ENCODE results near the gene ITGB3.
A peak's percentile ranks its signal among the peaks of the same experiment; 100 is the strongest.
"Not testable (repeated sequence)": the region's sequence is repeated elsewhere in the genome, so short reads cannot be mapped to it uniquely, and the experiment has no call there.

ITGB3 gene

DNA sequence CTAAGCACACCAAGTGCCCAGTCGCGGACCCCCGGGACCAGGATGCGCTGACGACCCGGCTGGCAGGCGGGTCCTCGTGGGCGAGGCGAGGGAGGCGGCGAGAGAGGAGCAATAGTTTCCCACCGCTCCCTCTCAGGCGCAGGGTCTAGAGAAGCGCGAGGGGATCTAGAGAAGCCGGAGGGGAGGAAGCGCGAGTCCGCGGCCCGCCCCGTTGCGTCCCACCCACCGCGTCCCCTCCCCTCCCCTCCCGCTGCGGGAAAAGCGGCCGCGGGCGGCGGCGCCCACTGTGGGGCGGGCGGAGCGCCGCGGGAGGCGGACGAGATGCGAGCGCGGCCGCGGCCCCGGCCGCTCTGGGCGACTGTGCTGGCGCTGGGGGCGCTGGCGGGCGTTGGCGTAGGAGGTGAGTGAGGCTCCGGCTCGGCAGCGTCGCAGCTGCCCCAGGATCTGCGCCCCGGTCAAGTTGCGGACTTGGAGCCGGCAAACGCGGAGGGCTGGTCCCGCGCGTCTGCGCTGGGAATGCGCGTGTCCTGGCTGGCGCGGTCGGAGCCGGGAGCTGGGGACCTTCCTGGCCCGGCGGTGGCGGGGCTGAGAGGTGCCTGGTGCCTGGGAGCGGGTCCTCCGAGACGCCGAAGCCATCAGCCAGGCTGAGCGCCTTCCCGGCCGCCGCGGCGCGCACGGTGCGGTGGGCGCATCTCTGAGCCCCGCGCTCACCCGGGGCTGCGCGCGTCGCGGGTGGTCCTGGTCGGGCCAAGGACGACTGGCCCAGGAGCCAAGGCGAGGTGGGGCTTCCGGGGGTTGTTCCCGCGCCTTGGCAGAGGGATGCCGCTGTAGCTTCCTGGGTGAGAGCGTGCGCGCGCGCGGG, at the start of gene ITGB3:
TSS of gene ITGB3 (plus strand) at position 287 of the 862 bp plus-strand sequence. CDS start at position 322, 35 bp downstream.
- DNase-seq (ENCODE audit: low read depth in 2 of 2, low spot score in 1 of 2): peak in 1 of 2 donors; percentile 21

DNA sequence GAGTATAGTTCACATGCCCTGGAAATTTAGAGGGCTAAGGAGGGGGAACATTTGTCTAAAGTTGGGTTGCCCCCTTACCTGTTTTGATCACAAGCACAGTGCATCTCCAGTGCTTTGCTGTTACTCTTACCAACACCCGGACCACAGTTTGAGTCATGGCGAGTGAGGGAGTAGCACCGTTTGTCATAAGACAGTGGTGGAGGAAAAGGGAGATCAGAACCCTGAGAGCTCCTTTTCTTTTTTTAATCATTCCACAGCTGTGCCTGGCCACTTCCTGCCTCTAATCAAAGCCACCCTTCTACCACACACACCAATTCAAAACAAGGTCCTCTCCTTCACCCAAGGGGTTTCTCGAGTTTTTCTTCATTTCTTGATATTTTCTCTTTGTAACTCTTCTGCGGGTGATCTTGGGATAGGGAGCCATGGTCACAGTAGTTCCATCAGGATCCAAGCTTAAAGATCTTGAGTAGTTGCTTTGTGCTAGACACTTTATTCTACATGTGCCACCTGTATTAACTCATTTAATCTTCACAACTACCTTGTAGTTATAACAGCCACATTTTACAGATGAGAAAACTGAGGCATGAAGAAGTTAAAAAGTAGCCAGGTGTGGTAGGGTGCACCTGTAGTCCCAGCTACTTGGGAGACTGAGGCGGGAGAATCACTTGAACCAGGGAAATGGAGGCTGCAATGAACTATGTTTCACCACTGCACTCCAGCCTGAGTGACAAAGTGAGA, 49.5 kb upstream of the ITGB3 start:
- peak in 1 of 2 donors; percentile 30 for DNase-seq (ENCODE audit: low read depth in 2 of 2, low spot score in 1 of 2)

DNA sequence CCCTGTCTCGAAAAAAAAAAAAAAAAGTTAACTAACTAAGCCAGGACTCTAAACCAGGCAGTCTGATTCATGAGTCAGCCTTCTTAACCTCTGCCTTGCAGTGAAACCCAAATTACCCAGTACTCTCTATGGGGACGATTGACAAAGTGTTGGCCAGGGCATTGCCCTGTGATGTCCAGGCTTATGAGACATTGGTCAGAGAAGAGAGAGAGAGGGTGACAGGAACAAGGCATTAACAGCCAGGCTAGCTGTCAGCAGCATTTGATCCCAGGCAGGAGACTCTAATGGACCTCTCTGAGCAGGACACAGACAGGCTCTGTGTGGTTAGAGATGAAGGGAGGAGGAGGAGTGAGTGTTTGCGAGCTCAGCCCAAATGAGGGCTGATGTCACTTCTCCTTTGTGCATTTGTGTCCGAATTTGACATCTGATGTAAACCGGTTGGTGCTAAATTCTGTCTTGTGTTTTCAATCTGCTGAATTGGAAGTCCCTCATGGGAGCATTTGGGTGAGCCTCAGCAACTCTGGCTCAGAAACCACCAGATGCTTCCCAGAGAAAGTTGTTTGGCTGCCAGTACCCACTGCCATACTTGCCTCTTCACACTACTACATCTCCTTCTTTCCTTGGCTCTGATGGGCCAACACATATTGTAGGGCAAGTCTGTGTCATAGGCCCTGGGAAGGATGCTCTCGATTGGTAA, 48.8 kb upstream of the ITGB3 start:
- no peak for DNase-seq (ENCODE audit: low read depth in 2 of 2, low spot score in 1 of 2)

DNA sequence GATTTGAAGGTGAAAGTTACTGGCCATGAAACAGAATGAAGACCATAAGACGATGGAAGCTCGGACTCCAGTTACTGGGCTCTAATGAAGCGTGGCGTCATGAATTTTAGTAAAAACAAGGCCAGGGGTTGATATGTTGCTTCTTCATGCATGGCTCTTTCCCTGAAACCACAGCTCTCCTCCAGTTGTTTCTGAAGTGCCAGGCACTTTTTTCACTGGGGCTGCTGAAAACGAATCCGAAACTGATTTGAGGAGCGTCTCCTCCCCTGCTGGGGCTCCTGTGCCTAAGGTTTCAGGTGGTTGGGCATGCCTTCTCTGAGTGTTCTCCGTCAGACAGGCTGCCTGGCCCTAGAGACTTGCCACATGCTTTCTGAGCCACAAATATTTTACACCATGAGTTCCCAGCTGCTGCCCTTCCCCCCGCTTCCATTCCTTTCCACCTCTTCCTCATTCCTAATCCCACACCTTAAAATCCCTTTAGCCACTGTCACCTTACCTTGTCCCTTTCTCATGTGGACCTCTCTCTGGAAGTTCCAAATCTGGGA, 48.1 kb upstream of the ITGB3 start:
- DNase-seq (ENCODE audit: low read depth in 2 of 2, low spot score in 1 of 2): peak in 1 of 2 donors; percentile 38

DNA sequence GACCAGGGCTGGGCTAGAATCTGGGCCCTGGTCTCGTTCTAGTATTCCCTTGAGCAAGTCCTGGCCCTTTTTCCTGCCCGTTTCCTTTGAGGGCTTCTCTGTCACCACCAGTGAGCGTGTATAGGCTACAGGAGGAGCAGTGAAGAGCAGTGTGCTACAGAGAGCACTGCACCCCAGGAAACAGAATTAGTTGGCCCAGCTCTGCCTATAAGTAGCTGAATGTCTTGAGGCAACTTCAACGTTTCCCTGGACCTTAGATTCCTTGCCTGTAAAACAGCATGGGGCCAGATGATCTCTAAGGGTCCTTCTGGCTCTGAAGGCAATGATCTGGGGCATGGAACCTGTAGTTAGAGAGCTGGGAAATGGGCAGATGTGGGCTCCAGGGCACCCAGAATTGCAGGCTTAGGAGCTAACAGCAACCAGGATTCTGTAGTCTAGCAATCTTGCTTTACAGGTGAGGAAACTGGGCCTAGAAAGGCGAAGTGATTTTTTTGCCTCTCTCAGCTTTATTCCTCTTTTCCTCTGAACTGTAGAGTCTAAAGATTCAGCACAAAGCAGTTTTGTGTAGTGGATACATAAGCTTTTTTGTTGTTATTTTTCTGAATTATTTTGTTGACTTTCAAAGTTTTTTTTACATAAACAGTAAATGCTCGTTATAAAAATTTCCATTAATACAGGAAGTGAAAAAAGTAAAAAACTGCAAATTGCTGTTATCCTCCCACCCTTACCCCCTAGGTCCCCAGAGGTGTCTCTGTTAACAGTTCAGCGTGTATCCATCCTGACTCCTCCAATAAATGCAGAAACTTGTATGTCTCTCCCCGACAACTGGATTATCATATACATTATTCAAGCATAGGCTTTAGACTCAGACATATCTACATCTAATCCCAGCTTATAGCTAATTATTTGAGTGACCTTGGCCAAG, 46.2 kb upstream of the ITGB3 start:
- no peak for DNase-seq (ENCODE audit: low read depth in 2 of 2, low spot score in 1 of 2)

DNA sequence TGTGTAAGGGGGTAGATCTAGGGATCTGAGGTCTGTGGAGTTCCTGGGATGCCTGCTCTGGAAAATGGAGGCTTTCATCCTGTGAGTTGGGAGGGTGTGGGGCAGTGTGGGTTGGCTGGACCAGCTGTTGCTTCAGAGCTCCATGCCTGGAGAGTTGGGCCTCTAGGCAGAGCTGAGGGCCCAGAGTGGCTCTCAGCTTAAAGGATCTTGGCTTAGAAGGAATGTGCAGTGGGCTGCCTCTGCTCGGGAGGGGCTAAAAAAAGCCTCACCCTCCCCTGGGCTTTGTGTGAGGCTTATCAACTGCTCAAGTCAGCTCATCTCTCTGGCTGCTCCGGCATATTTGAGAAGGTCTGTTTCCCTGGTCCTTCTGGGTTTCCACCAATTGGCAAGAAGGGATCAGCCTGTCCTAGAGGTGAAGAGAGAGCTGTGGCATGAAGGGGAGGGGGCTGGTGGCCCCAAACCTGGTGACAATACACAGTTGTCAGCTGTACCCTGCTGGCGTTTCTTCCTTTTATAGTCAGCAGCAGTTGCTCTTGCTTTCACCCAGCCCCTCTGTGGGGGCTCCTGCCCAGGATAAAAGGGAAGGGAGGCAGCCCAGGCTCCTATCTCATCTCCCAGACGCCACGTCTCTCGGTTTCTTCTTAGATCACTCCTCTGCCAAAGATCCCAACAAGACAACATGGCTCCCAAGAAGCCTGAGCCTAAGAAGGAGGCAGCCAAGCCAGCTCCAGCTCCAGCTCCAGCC, 44.7 kb upstream of the ITGB3 start, which contains the start of gene MYL4:
TSS of gene MYL4 (plus strand) at position 605 of the 745 bp plus-strand sequence. CDS start at position 680, 75 bp downstream.
- no peak for DNase-seq (ENCODE audit: low read depth in 2 of 2, low spot score in 1 of 2)

DNA sequence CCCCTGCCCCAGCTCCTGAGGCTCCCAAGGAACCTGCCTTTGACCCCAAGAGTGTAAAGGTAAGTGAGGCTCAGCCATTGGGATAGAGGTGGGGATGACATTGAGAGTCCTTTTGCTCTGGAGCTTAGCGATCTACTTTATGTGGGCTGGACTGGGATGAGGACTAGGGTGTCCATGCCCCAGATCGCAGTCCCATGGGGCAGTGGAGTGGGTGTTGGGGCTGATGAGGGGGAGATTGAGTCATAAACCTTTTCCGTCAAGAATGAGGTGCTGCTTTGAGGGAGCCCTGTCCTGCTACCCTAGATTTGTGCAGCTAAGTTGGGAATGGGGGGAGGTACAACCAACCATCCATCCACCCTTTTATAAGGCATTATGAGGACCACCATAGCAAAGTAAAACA, 44.1 kb upstream of the ITGB3 start:
- no peak for DNase-seq (ENCODE audit: low read depth in 2 of 2, low spot score in 1 of 2)

DNA sequence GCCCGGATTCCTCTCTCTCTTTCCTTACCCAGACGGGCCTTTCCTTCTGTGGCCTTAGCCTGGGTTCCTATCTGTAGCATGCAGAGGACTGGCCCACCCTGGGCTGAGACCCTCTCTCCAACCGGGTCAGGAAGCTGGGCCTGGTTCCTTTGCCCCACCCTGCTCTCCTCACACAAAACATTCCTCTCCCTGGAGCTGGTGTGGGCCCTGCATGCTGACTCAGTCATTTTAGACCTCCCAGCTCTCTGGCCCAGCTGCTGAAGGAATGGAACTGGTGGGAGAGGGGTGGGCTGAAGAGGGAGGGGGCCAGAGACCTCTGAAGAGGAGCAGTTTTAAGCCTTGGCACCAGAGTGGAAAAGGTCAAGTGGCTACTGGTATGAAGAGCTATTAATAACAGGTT, 43.5 kb upstream of the ITGB3 start:
- no peak for DNase-seq (ENCODE audit: low read depth in 2 of 2, low spot score in 1 of 2)

DNA sequence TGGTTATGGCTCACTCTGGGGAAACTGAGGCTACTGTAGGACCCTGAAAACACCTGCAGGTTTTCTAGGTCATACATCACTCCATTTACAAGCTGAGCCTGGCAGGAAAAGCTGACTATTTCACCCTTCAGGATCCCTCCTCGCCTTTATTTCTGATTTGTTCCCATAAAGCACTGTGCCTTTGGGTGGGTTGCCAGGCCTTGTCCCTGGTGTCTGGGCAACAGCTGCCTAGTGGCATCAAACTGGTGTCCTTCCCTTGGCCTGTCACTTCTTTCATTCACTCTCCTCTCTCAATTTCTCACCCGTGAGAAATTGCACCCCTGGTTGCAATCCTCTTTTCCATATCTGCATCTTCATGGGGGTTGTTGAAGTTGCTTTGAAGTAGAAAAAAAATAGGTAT, 42.8 kb upstream of the ITGB3 start:
- DNase-seq (ENCODE audit: low read depth in 2 of 2, low spot score in 1 of 2): no peak

DNA sequence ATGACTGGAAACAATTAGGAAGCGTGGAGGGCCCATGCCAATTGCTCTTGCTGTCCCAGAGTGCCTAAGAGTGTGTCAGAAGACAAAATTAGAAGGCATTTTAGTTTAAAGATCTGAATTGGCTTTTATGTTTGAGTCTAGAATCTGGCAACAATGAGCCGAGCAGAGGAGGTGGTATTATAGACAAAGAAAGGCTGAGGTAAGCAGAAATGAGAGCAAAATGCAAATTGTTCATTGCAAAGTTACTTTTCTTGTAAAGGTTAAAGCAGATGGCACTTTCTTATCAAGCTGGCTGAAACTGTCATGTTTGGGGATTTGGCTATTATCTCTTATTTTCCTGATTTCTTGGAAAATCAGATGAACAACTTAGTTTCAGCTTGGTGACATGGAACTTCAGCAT, 41.2 kb upstream of the ITGB3 start:
- no peak for DNase-seq (ENCODE audit: low read depth in 2 of 2, low spot score in 1 of 2)

DNA sequence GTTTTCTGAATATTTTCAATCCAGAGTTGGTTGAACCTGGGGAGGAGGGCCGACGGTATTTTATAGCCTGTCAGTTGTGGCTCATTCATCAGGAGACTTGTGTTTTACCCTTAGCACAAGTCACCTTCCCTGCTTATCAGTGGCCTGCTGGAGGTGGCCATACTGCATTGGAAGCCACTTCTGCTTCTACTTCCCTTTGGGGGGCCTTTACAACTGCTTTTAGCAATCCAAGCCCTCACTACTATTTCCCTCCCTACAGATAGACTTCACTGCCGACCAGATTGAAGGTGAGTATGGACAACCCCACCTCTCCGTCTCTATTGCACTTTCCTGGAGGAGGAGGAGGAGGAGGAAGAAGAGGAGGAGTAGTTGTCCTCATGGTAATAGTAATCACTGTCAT, 40.1 kb upstream of the ITGB3 start:
- DNase-seq (ENCODE audit: low read depth in 2 of 2, low spot score in 1 of 2): no peak

DNA sequence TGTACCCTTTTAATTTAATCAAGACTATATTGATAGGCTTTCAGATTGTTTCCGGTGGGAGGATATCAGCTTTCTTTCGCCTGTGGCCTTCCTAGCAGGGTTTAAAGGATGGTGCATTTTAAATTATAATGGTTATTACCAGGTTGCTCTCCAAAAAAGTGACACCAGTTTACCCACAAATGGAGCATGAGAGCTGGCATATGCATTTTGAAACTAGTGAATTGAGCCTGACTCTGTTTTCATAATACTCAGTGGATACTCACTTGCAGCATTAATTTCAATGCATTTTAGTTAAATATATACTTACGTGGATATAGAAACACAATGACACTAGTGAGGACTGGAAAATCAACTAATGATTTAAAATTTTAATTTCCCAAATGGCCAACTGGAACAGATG, 38.7 kb upstream of the ITGB3 start:
- DNase-seq (ENCODE audit: low read depth in 2 of 2, low spot score in 1 of 2): no peak

DNA sequence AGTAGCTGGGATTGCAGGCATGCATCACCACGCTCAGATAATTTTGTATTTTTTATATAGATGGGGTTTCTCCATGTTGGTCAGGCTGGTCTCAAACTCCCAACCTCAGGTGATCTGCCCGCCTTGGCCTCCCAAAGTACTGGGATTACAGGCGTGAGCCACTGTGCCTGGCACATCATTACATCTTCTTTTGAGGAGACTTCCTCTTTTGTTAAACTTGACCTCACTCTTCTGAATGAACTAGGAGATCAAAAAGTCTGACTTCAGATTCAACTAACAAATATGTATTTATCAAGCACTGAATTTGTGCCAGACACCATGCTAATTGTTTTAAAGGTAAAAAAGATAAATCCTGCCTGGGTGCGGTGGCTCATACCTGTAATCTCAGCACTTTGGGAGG, 36.8 kb upstream of the ITGB3 start:
- DNase-seq (ENCODE audit: low read depth in 2 of 2, low spot score in 1 of 2): not testable (repeated sequence)

DNA sequence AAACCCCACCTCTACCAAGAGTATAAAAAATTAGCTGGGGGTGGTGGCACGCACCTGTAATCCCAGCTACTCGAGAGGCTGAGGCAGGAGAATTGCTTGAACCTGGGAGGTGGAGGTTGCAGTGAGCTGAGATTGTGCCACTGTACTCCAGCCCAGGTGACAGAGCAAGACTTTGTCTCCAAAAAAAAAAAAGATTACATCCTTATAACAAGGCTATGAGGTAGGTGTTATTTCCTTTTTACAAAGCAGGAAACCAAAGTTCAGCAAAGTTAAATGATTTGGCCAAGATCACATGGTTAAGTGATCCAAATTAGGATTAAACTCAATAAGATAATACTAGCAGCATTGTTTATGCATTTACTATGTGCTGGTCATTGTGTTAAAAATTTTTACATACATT, 36.3 kb upstream of the ITGB3 start:
- DNase-seq (ENCODE audit: low read depth in 2 of 2, low spot score in 1 of 2): not testable (repeated sequence)

DNA sequence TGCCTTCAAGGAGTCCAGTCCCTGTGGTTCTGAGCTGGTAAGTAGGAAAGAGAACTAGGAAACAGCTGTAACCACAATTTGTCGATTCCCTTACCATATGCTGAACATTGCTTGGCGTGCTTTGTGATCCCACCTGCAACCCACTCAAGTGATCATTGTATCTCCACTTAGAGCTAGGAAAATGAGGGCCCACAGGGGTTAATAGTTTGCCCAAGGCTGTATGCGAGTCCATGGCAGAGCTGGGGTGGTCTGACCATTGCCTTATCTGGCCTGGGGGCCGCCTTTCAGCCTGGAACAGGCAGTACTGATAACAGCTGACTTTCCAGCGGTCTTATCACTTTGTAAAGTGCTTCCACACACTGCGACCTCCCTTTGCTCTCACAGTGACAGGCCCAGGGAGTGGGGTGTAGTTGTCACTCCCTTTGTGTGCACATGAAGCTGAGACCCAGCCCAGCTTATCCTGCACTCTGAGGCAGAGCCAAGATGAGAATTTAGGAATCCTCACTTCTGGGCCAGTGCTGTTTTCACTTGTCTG, 34.7 kb upstream of the ITGB3 start:
- DNase-seq (ENCODE audit: low read depth in 2 of 2, low spot score in 1 of 2): no peak

DNA sequence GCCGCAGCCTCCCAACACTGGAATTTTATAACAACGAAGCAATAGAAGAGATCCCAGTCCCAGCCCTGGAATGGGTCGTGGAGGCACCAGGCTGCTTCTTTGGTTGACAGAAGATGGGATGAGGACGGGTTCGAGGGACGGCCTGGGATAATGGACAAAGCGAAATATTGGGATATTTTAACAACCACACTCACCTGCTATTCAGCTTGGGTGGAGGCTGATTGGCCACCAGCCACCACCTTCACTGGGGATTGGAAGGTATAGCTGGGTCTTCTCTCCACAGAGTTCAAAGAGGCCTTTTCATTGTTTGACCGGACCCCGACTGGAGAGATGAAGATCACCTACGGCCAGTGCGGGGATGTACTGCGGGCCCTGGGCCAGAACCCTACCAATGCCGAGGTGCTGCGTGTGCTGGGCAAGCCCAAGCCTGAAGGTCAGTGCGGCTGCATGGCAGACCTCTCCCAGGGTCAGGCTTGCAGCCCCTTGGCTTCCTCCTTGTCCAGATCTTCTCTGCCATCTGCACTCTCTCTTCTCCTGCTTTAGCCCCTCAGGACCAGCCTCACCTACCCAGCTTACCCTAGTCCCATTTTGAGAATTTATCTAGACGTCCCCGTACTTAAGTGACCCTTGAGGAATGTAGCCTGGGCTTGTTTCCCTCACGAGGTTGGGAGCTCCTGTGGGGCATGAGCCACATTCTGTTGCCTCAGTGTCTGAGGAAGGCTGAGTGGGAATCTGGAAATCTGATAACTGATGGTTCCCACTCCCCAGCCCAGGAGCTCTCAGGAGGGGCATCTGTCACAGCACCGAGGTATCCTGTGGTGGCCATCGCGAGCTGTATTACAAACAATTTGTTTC, 33.8 kb upstream of the ITGB3 start:
- DNase-seq (ENCODE audit: low read depth in 2 of 2, low spot score in 1 of 2): no peak

DNA sequence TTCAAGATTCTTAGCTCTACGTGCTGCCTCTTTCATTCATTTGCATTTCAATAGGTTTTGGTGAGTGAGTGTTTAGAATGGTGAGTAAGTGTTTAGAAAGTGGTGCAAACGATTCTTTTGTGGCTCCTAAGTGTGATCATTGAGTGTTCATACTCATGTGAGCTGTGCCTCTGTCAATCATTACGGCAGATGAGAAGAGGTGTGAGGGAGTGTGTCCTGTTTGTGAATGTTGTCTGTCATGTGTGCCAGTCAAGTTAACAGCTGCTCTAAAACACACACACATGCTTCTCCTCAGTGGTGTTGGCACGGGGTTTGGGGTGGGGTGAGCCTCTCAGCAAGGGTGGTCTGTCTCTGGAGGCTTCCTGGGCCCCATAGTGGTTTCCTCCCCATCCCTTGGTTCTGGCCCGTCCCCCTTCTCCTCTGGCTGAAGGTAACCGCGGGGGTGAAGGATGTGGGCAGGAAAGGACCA, 33.1 kb upstream of the ITGB3 start:
- DNase-seq (ENCODE audit: low read depth in 2 of 2, low spot score in 1 of 2): no peak

DNA sequence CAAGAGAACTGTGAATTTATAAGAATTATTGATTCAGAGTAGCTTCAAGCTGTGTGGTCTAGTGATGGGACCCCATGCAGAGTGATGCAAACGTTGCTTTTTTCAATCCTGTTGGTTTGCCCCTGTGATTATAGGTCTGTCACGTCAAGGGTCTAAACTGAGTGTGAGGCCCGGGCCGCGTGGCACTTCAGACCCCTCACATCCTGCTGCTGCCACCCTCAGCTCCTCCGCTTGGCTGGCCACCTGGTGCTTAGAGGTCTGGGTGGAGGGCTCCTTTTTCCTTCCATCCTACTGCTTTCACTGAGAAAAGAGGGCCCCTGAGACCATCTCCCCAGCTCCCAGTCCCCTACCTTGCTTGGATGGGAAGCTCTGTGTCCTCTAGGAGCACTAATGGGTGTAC, 32.5 kb upstream of the ITGB3 start:
- no peak for DNase-seq (ENCODE audit: low read depth in 2 of 2, low spot score in 1 of 2)
